Measurements from ENCODE around the gene SCGB1D1.

Gene SCGB1D1

GRCh38 chr11:62190011-62190410 lies at the start of gene SCGB1D1:
SCGB1D1 (plus strand) TSS chr11:62190216; CDS start chr11:62190285, 69 bp downstream.
- DNase-seq = no peak

DNA sequence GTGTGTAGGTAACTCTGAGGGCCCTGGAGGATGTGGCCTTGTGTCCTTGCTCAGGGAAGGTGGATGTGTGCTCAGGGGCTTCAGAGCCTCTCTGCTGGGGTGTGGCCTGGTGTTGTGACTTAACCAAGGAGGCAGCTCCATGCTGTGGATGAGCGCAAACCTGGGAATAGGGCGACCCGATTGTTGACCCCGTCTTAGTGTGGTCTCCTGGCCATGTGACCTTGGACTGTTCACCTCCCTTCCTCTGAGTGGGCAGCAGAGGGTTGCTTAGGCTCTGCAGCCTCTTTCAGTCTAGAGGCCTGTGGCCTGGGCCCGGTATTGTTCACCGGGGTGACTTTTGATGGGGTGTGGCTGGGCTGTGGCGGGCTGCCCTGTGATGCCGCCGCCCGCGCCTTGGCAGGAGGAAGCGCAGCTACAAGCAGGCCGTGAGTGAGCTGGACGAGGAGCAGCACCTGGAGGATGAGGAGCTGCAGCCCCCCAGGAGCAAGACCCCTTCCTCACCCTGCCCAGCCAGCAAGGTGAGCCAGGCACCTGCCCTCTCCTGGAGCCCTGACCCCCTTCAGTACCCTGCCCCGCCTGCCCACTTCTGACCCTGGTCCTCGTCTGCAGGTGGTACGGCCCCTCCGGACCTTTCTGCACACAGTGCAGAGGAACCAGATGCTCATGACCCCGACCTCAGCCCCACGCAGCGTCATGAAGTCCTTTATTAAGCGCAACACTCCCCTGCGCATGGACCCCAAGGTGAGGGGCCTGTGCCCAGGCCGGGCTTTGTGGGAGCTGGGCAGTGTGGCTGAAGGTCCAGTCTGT lies 49.5 kb upstream of the SCGB1D1 start:
- no peak for DNase-seq

DNA sequence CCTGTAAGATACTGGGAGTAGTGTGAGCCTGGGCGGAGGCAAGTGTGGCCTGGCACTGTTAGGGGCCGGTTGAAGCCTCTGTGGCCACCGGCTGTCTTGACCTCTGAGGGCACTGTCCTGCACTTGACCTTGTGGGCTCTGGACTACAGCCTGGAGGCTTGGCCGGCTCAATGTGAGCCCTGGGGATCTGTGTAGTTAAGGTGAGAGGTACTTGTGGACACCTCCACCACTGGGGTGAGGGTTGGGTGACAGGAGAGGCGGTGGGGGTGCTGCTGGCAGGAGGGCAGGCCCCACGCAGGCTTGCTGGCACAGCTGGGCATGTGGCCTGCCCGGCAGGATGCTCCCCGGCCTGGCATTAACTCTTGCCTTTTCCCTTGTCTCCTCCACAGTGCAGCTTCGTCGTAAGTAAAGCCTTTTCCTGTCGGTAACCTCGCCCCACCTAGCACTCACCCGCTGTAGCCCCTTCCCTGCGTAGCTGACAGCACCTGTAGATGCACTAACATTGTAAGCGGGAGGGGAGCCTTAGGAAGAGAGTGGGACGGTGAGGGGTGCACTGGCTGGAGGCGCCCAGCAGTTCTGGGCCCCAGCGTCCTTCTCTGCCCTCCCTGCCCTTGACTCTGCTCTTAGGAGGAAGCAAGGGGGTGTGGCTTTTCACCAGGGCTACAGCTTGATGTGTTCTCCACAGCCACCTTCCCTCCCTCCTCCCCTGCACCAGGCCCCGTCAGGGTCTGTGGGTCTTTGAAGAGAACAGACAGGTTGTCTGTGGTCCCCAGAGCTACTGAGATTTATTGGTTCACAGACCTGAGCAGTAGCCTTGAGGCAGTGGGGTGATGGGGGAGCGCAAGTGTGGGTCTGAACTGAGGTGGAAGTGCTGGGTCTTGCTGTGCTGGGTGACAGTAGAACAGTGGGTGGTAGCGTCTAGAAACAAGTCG lies 48.6 kb upstream of the SCGB1D1 start:
- DNase-seq = no peak

GRCh38 chr11:62142043-62142375 lies 48.0 kb upstream of the SCGB1D1 start:
- DNase-seq = no peak

DNA sequence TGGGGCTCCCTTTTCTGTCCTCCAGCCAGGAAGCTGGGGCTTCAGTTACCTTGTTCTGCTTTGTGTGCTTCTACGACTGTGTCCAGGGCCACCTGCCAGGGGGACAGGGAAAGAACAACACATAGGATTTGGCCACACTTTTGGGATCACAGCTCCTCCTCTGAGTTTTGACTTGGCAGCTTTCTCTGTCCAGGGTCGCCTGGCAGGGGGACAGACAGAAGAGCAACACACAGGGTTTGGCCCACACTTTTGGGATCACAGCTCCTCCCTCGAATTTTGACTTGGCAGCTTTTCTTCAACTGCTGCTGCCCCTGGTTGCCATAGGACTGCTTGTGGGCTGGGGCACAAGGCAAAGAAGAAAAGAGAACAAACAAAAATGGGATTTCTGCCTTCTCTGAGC lies 47.1 kb upstream of the SCGB1D1 start:
- peak in 17 of 51 donors; percentile 11 to 71 (median 42) for DNase-seq

DNA sequence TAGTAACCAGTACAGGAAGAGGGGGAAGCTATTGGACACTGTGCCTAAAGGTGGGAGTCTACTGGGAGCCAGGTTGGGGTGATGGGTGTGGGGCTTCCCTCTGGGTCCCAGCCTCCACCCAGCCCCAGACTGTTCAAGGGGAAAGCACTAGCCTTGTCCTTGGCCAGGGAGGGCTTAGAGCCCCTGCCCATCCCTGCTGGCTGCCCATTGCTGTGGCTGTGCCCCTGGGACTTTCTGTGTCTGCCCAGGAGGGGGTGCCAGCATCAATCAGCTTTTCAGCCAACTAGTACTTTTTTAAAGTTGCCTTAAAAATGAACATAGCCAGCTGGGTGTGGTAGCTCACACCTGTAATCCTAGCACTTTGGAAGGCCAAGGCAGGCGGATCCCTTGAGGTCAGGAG lies 46.3 kb upstream of the SCGB1D1 start:
- DNase-seq = no peak

DNA sequence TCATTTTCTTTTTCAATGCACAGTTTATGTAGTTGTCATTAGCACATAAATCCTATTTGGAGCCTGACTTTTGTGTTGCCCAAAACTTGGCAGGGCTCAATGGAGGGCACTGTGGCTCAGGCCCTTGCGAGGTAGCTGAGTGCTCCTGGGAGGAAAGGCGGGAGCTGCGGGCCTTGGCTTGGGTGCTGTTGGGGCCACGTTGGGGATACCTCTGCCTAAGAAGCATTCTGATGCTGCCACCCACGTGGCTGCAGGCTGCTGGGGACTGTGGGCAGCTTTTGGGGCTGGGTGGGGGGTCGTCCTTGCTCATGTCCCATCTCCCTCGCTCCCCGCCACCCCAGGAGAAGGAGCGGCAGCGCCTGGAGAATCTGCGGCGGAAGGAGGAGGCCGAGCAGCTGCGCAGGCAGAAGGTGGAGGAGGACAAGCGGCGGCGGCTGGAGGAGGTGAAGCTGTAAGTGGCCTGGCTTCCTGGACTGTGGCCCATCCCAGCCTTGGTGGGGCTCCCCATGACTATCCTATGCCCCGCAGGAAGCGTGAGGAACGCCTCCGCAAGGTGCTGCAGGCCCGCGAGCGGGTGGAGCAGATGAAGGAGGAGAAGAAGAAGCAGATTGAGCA lies 45.3 kb upstream of the SCGB1D1 start:
- DNase-seq = no peak

DNA sequence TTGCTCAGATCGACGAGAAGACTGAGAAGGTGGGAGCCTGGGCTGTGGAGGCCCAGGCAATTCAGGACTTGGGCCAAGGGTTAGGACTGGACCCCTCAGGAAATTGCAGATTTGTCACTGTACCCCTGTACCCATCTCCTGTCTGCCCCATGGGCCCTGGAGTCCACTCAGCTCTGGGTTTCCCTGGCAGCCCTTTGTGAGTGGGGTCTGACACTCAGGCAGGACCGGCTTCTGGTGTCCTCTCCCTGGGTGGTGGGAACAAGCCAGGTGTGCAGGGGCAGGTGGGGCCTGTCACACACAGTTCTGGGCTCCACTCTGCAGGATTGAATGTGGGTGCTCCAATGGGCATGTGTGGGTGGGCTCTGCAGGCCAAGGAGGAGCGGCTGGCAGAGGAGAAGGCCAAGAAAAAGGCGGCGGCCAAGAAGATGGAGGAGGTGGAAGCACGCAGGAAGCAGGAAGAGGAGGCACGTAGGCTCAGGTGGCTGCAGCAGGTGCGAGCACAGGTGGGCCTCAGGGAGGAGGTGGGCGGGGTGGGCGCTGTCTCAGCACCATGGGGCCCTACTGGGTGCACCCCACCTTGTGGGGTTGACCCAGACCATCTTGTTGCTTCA lies 44.6 kb upstream of the SCGB1D1 start:
- DNase-seq = no peak

DNA sequence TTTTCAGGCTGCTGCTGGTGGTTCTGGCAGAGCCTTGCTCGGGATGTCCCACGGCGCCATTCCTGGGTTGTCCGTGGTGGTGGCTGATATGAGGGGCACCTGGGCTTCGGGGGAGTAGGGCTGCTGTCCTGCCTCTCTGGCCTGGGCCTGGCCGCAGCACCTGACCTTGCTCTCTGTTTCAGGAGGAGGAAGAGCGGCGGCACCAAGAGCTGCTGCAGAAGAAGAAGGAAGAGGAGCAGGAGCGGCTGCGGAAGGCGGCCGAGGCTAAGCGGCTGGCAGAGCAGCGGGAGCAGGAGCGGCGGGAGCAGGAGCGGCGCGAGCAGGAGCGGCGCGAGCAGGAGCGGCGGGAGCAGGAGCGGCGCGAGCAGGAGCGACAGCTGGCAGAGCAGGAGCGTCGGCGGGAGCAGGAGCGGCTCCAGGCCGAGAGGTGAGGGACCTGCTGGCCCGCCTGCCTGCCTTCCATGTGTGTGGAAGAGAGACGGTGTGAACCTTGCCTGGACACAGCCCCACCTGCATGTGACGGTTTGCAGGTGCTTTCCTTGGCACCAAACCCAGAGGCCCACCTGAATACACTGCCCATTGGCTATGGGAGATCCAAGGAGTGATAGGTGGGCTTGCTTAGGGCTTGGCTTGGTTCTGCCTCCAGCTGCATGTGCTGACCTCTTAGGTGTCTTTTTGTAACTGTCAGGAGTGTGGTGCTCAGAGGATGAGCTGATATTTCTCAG lies 43.4 kb upstream of the SCGB1D1 start:
- no peak for DNase-seq

DNA sequence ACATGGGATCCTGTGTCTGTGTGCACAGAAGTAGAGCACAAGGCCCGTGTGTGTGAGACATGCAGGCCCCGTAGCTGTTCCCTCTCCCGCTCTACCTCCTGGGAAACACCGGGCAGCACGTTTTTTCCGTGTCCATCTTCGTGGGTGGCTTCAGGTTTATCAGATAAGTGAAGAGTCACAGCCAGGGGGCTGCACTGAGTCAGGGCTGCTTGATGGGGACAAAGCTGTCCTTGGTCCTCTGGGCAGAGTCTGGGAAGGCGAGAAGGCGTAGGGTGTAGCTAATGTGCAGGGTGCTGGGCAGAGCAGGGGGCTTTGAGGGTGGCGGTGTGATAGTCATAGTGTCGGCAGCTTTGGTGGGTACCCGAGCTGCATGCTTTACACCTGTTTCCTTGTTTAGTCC lies 42.5 kb upstream of the SCGB1D1 start:
- no peak for DNase-seq

DNA sequence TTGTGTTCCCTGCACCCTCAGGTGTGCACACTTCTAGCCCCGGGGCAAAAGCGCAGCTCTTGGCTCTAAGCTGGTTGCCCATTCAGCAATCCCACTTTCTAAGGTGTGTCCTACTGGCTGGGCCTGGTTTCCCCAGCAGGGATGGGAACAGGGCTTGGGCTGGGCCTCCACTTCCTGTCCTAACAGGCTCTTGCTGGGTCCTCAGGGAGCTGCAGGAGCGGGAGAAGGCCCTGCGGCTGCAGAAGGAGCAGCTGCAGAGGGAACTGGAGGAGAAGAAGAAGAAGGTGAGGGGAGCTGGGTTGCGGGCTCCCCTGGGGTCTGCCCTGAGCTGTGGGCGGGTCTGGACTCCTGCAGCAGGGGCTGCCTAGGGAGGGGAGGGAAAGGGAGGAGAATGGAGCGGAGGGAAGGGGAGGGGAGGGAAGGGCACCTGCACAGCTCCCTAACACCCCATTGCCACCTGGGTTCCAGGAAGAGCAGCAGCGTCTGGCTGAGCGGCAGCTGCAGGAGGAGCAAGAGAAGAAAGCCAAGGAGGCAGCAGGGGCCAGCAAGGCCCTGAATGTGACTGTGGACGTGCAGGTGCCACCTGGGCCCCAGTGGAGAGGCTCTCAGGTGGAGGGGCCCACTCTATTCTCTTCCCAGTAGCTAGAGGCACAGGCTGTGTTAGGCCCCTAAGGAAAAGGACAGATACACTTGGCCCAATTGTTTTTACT lies 41.6 kb upstream of the SCGB1D1 start:
- DNase-seq = no peak

- no peak for DNase-seq
Measured at GRCh38 chr11:62149986-62150886, 39.8 kb upstream of the SCGB1D1 start.

GRCh38 chr11:62150887-62151736 lies 38.9 kb upstream of the SCGB1D1 start:
- no peak for DNase-seq

DNA sequence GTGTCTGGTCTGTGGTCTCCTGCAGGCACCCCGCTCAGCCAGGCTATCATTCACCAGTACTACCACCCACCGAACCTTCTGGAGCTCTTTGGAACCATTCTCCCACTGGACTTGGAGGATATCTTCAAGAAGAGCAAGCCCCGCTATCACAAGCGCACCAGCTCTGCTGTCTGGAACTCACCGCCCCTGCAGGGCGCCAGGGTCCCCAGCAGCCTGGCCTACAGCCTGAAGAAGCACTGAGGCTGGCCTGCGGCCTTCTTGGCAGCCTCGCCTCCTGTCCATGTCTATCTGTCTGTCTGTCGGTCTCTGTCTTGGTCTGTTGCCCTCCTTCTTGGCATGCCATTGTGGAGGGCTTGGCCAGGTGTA lies 38.3 kb upstream of the SCGB1D1 start:
- DNase-seq = no peak

GRCh38 chr11:62152245-62153086 lies 37.5 kb upstream of the SCGB1D1 start:
- DNase-seq = no peak

DNA sequence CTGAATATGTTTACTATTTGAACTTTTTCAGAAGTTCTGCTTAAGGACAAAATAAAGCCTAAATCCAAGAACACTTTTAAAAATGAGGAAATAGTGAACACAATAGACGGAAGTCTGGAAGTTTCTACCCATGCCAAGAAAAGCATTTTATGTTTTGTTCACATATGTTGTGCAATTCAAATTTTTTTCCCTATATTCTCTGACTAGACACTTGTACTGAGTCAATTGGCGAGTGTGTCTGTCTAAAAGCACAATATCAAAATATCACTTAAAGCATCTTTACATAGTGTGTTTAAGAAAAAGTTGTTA lies 37.0 kb upstream of the SCGB1D1 start:
- DNase-seq = no peak

GRCh38 chr11:62153617-62154016 lies 36.4 kb upstream of the SCGB1D1 start:
- no peak for DNase-seq

DNA sequence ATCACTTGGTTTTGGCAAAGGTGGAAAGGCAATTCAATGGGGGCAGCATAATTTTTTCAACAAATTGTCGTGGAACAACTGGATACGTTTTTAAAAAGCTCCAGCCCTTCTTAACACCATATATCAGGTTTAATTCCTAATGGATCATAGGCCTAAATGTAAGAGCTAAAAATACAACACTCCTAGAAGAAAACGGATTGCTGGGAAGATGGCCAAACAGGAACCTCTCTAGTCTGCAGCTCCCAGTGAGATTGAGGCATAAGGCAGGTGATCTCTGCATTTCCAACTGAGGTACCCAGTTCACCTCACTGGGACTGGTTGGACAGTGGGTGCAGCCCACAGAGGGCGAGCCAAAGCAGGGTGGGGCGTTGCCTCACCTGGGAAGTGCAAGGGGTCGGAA lies 32.4 kb upstream of the SCGB1D1 start:
- no peak for DNase-seq

Measured in hypothalamus (tissue), 51 donors.